ENCODE measurements around the gene DDIT4. TPM values are rescaled to one million over a fixed set of nuclear protein-coding genes. Genes with fewer than 3 reads are reported as not detected.

DDIT4 gene
- total and polyA plus RNA-seq, 5 experiments from 2014 or later: 23.8 to 190 (median 68.0) TPM

- H3K4me3 Mint-ChIP-seq: peak overlapping the region in 8 of 10 donors; percentile 12 to 73 (median 50)
- no peak for DNase-seq
- no peaks in the 10 kb centered on the region for H3K9me3 Mint-ChIP-seq
- no peak for ATAC-seq
- peaks cover 0 to 4% (median 0%) of the 10 kb centered on the region in 3 donors for H3K36me3 Mint-ChIP-seq
- H3K27me3 Mint-ChIP-seq: no peaks in the 10 kb centered on the region
- H3K4me1 Mint-ChIP-seq: peaks cover 38 to 86% (median 79%) of the 10 kb centered on the region in 4 donors
- H3K27ac Mint-ChIP-seq: peak overlapping the region in 9 of 10 donors; percentile 81 to 98 (median 95)
- POLR2A ChIA-PET: interaction anchor here (0.5 to 14.0 kb wide), 10 partner anchors 8 to 186 kb away, joined by 3 to 292 read pairs (median 10); partner anchors contain the start of genes ANAPC16, ASCC1 and DDIT4
These were observed 49.5 kb downstream of the DDIT4 start for GRCh38 chr10:72323108-72323749.

DNA sequence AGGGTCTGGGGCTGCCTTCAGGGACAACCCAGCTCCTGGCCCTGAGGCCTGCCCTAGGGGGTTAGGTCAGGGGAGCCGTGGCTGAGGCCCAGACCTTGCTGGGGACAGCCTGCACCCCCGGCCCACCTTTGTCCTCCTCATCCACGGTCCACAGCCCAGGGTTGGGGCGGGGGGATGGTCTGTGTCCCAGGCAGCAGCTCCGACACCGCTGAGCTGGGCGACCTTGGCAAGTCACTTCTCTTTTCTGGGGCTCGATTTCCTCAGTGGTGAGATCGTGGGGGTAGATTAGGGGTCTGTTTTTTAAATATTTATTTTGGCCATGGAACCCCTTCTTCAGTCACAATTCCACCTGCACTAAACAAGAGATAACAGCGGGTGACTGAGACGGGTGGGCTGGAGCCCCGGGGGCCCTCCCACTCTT lies 50.1 kb downstream of the DDIT4 start:
- Mint-ChIP-seq H3K4me1 (peaks cover 37 to 86% (median 79%) of the 10 kb centered on the region in 4 donors), H3K36me3 (peaks cover 0 to 4% (median 0%) of the 10 kb centered on the region in 3 donors), H3K27ac (peak overlapping the region in 8 of 10 donors; percentile 13 to 98 (median 86)), H3K27me3 (no peaks in the 10 kb centered on the region), H3K4me3 (peak overlapping the region in 6 of 10 donors; percentile 19 to 65 (median 50)), H3K9me3 (no peaks in the 10 kb centered on the region)
- DNase-seq: no peak
- ATAC-seq: no peak
- POLR2A ChIA-PET: interaction anchor here (0.6 to 14.0 kb wide), 9 partner anchors 8 to 245 kb away, joined by 3 to 292 read pairs (median 16); partner anchors contain the start of genes ANAPC16, ASCC1 and DDIT4

Other genes starting within 250 kb of the DDIT4 start
- gene SPOCK2, start 185.4 kb upstream of the DDIT4 start, total RNA-seq: 100 to 1,000 TPM; 566 to 578 TPM
- gene SPOCK2, start 185.4 kb upstream of the DDIT4 start, polyA plus RNA-seq: 100 to 1,000 TPM; 177 to 292 (median 235) TPM
- 100 to 1,000 TPM; 121 to 128 TPM for gene ANAPC16, start 57.9 kb upstream of the DDIT4 start, total RNA-seq
- gene ANAPC16, start 57.9 kb upstream of the DDIT4 start, polyA plus RNA-seq: 100 to 1,000 TPM; 419 to 453 (median 444) TPM
- gene ASCC1, start 57.6 kb upstream of the DDIT4 start, total RNA-seq: 10 to 100 TPM; 23.8 to 24.7 TPM
- gene ASCC1, start 57.6 kb upstream of the DDIT4 start, polyA plus RNA-seq: 10 to 100 TPM; 21.2 to 44.4 (median 31.4) TPM
- gene DNAJB12, start 81.0 kb downstream of the DDIT4 start, total RNA-seq: 10 to 100 TPM; 25.5 to 27.9 TPM
- 10 to 100 TPM; 13.1 to 25.0 (median 16.6) TPM for gene DNAJB12, start 81.0 kb downstream of the DDIT4 start, polyA plus RNA-seq

Measured in naive thymus-derived CD8-positive, alpha-beta T cell (primary cell).